ENCODE measurements around the gene SHFL. TPM values are rescaled to one million over a fixed set of nuclear protein-coding genes. Genes with fewer than 3 reads are reported as not detected.

The SHFL gene
- total RNA-seq, 1 donor from 2014 or later = 5.0 TPM

DNA sequence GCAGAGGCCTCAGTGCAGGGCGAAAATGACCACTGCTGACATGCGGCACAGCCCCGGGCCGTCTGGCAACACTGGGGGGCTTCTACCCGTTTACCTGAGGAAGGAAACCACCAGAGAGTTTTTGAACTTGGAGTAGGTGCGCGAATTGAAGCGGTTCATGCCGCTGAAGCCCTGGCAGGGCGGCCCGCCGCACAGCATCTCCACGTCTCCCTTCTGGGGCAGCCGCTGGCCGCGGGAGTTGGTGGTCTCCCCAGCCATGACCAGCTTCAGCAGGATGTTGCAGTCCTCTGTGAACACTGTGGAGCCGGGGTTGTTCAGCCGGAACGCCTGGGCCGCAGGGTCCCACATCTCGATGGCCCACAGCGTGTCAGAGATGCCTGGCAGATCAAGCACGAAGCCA lies 53.8 kb downstream of the SHFL start:
- TF ChIP-seq, protein P1, sequence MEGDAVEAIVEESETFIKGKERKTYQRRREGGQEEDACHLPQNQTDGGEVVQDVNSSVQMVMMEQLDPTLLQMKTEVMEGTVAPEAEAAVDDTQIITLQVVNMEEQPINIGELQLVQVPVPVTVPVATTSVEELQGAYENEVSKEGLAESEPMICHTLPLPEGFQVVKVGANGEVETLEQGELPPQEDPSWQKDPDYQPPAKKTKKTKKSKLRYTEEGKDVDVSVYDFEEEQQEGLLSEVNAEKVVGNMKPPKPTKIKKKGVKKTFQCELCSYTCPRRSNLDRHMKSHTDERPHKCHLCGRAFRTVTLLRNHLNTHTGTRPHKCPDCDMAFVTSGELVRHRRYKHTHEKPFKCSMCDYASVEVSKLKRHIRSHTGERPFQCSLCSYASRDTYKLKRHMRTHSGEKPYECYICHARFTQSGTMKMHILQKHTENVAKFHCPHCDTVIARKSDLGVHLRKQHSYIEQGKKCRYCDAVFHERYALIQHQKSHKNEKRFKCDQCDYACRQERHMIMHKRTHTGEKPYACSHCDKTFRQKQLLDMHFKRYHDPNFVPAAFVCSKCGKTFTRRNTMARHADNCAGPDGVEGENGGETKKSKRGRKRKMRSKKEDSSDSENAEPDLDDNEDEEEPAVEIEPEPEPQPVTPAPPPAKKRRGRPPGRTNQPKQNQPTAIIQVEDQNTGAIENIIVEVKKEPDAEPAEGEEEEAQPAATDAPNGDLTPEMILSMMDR (IDR thresholded peaks at IDR 0.05; ENCODE audit: insufficient read depth, low read length, severe bottlenecking) = no peak
- H3K4me3 ChIP-seq (ENCODE audit: low read depth, low read length) = no peak overlapping the region
- FAIRE-seq = no peak
- DNase-seq (ENCODE audit: low read depth) = no peak
- peaks cover 40% of the 10 kb centered on the region for H3K36me3 ChIP-seq (ENCODE audit: control insufficient read depth, insufficient read depth, low read length)
- H3K27me3 ChIP-seq (ENCODE audit: control insufficient read depth, insufficient read depth, low read length) = no peaks in the 10 kb centered on the region

DNA sequence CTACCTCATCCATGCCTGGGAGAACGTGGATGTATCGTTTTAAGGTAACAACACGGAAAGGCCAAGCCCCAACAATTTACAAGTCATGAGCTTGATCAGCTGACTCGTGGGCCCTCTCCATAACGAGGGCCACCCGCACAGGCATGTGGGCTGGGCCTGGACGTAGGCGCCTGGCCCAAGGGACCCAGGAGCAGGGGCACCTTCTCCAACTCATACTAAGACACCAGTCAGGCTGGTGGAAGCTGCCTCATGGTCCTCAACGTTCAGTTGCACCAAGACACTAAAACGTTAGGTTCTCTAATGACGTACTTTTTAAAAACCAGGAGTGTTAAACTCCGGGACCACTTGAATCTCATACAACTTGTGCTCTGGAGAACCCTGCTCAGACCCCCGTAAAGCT lies 55.4 kb downstream of the SHFL start:
- peaks cover 48% of the 10 kb centered on the region for H3K36me3 ChIP-seq (ENCODE audit: control insufficient read depth, insufficient read depth, low read length)
- H3K4me3 ChIP-seq (ENCODE audit: low read depth, low read length) = no peak overlapping the region
- TF ChIP-seq, protein P1 (IDR thresholded peaks at IDR 0.05; ENCODE audit: insufficient read depth, low read length, severe bottlenecking) = no peak
- no peaks in the 10 kb centered on the region for H3K27me3 ChIP-seq (ENCODE audit: control insufficient read depth, insufficient read depth, low read length)
- no peak for DNase-seq (ENCODE audit: low read depth)
- no peak for FAIRE-seq

GRCh38 chr19:10141973-10142372 lies 55.9 kb downstream of the SHFL start:
- TF ChIP-seq, protein P1 (IDR thresholded peaks at IDR 0.05; ENCODE audit: insufficient read depth, low read length, severe bottlenecking) = no peak
- no peak overlapping the region for H3K4me3 ChIP-seq (ENCODE audit: low read depth, low read length)
- H3K27me3 ChIP-seq (ENCODE audit: control insufficient read depth, insufficient read depth, low read length) = no peaks in the 10 kb centered on the region
- FAIRE-seq (no peak), DNase-seq (ENCODE audit: low read depth) (no peak)
- peaks cover 46% of the 10 kb centered on the region for H3K36me3 ChIP-seq (ENCODE audit: control insufficient read depth, insufficient read depth, low read length)

Other genes with a start within 250 kb of the SHFL start
- gene OLFM2, start 149.8 kb upstream of the SHFL start, total RNA-seq = under 0.01 and 4.4 TPM in 2 replicates
- 0.51 and 0.79 TPM in 2 replicates for gene COL5A3, start 75.8 kb upstream of the SHFL start, total RNA-seq
- gene RDH8, start 72.8 kb upstream of the SHFL start, total RNA-seq = not detected in 2 replicates
- gene ANGPTL6, start 16.4 kb downstream of the SHFL start, total RNA-seq = under 0.01 TPM in 1 of 2 replicates, not detected in the other
- 41.5 and 45.3 TPM in 2 replicates for gene PPAN, start 20.0 kb downstream of the SHFL start, total RNA-seq
- gene P2RY11, start 25.4 kb downstream of the SHFL start, total RNA-seq = 1.1 and 3.7 TPM in 2 replicates
- gene EIF3G, start 33.6 kb downstream of the SHFL start, total RNA-seq = 198 and 291 TPM in 2 replicates
- gene DNMT1, start 108.6 kb downstream of the SHFL start, total RNA-seq = 11.1 and 12.4 TPM in 2 replicates
- 1.3 and 1.9 TPM in 2 replicates for gene S1PR2, start 145.0 kb downstream of the SHFL start, total RNA-seq
- gene MRPL4, start 165.9 kb downstream of the SHFL start, total RNA-seq = 17.1 and 19.2 TPM in 2 replicates
- 0.79 and 0.90 TPM in 2 replicates for gene ICAM1, start 184.8 kb downstream of the SHFL start, total RNA-seq
- 4.0 and 10.8 TPM in 2 replicates for gene ICAM4, start 200.6 kb downstream of the SHFL start, total RNA-seq
- gene ICAM5, start 203.6 kb downstream of the SHFL start, total RNA-seq = 3.7 and 3.9 TPM in 2 replicates
- gene ZGLP1, start 223.5 kb downstream of the SHFL start, total RNA-seq = 0.26 and 0.53 TPM in 2 replicates
- 21.8 and 24.2 TPM in 2 replicates for gene FDX2, start 229.7 kb downstream of the SHFL start, total RNA-seq
- 2.3 and 4.2 TPM in 2 replicates for gene RAVER1, start 247.2 kb downstream of the SHFL start, total RNA-seq